GM12878 (cell line): ENCODE data around the gene SLC17A7. TPM values are rescaled to one million over a fixed set of nuclear protein-coding genes. Genes with fewer than 3 reads are reported as not detected.
A peak's percentile ranks its signal among the peaks of the same experiment; 100 is the strongest.

Source experiments
- BHLHE40 ChIP-seq, 2 experiments: fragments of 450-650 bp in 1 of 2; IDR thresholded peaks; 2 replicates each; pipeline ENCODE4 v1.6.1; 2011 to 2017; ENCODE audit warnings: low read depth in 2 of 2, borderline replicate concordance in 1 of 2, improper control_type of control experiment in 1 of 2, low read length in 1 of 2, mild to moderate bottlenecking in 1 of 2
- CBX3 ChIP-seq: fragments of 200-600 bp; sonication (generic); IDR thresholded peaks from 2 replicates; pipeline ENCODE4 v1.6.1; 2016; ENCODE audit warnings: low read depth, borderline replicate concordance
- CHD4 ChIP-seq: fragments of 200-600 bp; sonication (generic); IDR thresholded peaks from 2 replicates; pipeline ENCODE4 v1.6.1; 2016; ENCODE audit warnings: mild to moderate bottlenecking
- DPF2 ChIP-seq: fragments of 450-650 bp; IDR thresholded peaks from 2 replicates; pipeline ENCODE4 v1.6.1; 2017; ENCODE audit warnings: mild to moderate bottlenecking
- EED ChIP-seq: sonication (generic); IDR thresholded peaks from 2 replicates; pipeline ENCODE4 v1.6.1; 2016; ENCODE audit warnings: antibody characterized with exemption, low read depth
- FOXK2 ChIP-seq: fragments of 450-650 bp; IDR thresholded peaks from 2 replicates; pipeline ENCODE4 v1.6.1; 2017; ENCODE audit warnings: mild to moderate bottlenecking, moderate library complexity
- FOXM1 ChIP-seq: IDR thresholded peaks from 2 replicates; pipeline ENCODE4 v1.6.1; 2012; ENCODE audit warnings: low read depth, mild to moderate bottlenecking, inconsistent platforms, low read length, moderate library complexity
- GABPA ChIP-seq: IDR thresholded peaks from 2 replicates; pipeline ENCODE4 v1.6.1; 2014; ENCODE audit warnings: antibody characterized with exemption, low read depth, mild to moderate bottlenecking, inconsistent platforms
- GATAD2B ChIP-seq: fragments of 450-650 bp; conservative IDR thresholded peaks from 2 replicates; pipeline ENCODE4 v1.6.1; 2017; ENCODE audit warnings: low read depth, mild to moderate bottlenecking, moderate library complexity
- HDAC2 ChIP-seq: fragments of 200-600 bp; sonication (generic); IDR thresholded peaks from 2 replicates; pipeline ENCODE4 v1.6.1; 2017
- MEF2A ChIP-seq: IDR thresholded peaks from 2 replicates; pipeline ENCODE4 v1.6.1; 2011; ENCODE audit warnings: low read depth, mild to moderate bottlenecking, low read length, moderate library complexity; ENCODE audit not compliant: insufficient read depth
- NFYB ChIP-seq: IDR thresholded peaks from 2 replicates; pipeline ENCODE4 v1.6.1; 2011; ENCODE audit warnings: low read depth, mild to moderate bottlenecking, low read length, improper control_type of control experiment, moderate library complexity; ENCODE audit not compliant: insufficient read depth
- SMARCA5 ChIP-seq: fragments of 450-650 bp; IDR thresholded peaks from 2 replicates; pipeline ENCODE4 v1.6.1; 2017; ENCODE audit warnings: mild to moderate bottlenecking
- TBL1XR1 ChIP-seq: IDR thresholded peaks from 2 replicates; pipeline ENCODE4 v1.6.1; 2012; ENCODE audit warnings: low read depth, low read length, improper control_type of control experiment
- ZNF217 ChIP-seq: fragments of 450-650 bp; IDR thresholded peaks from 2 replicates; pipeline ENCODE4 v1.6.1; 2017; ENCODE audit warnings: antibody characterized with exemption, mild to moderate bottlenecking
- ZNF384 ChIP-seq: IDR thresholded peaks from 2 replicates; pipeline ENCODE4 v1.6.1; 2012; ENCODE audit warnings: low read depth, mild to moderate bottlenecking, low read length, improper control_type of control experiment, borderline replicate concordance
- polyA plus RNA-seq, 11 experiments: library from polyadenylated mRNA; depleted of rRNA in 4 of 11; unstranded in 6 of 11; stranded (reverse) in 5 of 11; fragments of >200 nt; fragmentation: Nextera tagmentation in 4 of 11; fragmentation: Illumina TruSeq in 1 of 11; extraction: Ambion mirVana in 4 of 11; extraction: Trizol in 1 of 11; gene quantifications; 1 replicate in 1 of 11; 2 replicates in 10 of 11; pipeline versions ENCODE4 v1.2.1 to v1.2.3, GENCODE V29; 2011 to 2016; ENCODE audit warnings: inconsistent platforms in 2 of 11, missing spikeins in 2 of 11, low read depth in 1 of 11
- total RNA-seq, 4 experiments: library from RNA; depleted of rRNA in 3 of 4; stranded (reverse); fragments of >200 nt in 3 of 4; fragmentation: Illumina TruSeq in 1 of 4; extraction: Trizol in 1 of 4; gene quantifications; 2 replicates each; pipeline versions ENCODE4 v1.2.1 to v1.2.3, GENCODE V29; 2013 to 2021
- TF ChIP-seq, protein P1 (sequence below): fragments of 450-650 bp; formaldehyde crosslinking; IDR thresholded peaks from 2 replicates; pipeline ENCODE4 v1.4.0; 2020; ENCODE audit warnings: mild to moderate bottlenecking, moderate library complexity
- TF ChIP-seq, protein P2 (sequence below): fragments of 450-650 bp; IDR thresholded peaks from 2 replicates; pipeline ENCODE4 v1.6.1; 2016; ENCODE audit warnings: mild to moderate bottlenecking
- TF ChIP-seq, protein P3 (sequence below): fragments of 450-650 bp; IDR thresholded peaks from 2 replicates; pipeline ENCODE4 v1.6.1; 2016; ENCODE audit warnings: mild to moderate bottlenecking
- TF ChIP-seq, protein P4 (sequence below): fragments of 450-650 bp; IDR thresholded peaks from 2 replicates; pipeline ENCODE4 v1.6.1; 2017; ENCODE audit warnings: mild to moderate bottlenecking, moderate library complexity

Gene SLC17A7
- total and polyA plus RNA-seq, 10 of the 15 experiments (the other 5 are each of a cell fraction or from before 2014, with no cell fraction given): 0.03 to 0.24 (median 0.06) TPM; not detected in 6

- TF ChIP-seq, protein P1, sequence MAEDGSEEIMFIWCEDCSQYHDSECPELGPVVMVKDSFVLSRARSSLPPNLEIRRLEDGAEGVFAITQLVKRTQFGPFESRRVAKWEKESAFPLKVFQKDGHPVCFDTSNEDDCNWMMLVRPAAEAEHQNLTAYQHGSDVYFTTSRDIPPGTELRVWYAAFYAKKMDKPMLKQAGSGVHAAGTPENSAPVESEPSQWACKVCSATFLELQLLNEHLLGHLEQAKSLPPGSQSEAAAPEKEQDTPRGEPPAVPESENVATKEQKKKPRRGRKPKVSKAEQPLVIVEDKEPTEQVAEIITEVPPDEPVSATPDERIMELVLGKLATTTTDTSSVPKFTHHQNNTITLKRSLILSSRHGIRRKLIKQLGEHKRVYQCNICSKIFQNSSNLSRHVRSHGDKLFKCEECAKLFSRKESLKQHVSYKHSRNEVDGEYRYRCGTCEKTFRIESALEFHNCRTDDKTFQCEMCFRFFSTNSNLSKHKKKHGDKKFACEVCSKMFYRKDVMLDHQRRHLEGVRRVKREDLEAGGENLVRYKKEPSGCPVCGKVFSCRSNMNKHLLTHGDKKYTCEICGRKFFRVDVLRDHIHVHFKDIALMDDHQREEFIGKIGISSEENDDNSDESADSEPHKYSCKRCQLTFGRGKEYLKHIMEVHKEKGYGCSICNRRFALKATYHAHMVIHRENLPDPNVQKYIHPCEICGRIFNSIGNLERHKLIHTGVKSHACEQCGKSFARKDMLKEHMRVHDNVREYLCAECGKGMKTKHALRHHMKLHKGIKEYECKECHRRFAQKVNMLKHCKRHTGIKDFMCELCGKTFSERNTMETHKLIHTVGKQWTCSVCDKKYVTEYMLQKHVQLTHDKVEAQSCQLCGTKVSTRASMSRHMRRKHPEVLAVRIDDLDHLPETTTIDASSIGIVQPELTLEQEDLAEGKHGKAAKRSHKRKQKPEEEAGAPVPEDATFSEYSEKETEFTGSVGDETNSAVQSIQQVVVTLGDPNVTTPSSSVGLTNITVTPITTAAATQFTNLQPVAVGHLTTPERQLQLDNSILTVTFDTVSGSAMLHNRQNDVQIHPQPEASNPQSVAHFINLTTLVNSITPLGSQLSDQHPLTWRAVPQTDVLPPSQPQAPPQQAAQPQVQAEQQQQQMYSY (CRISPR knock-in tag): no peak
- TF ChIP-seq GATAD2B: 0 out of 2 replicates have a peak, but pooled peaks have one; percentile 28
- peak; percentile 82 for TF ChIP-seq MEF2A
- peak; percentile 65; the same call in 1 of the 2 replicates for TF ChIP-seq SMARCA5
- TF ChIP-seq FOXK2: no peak
- peak; percentile 20; the same call in 1 of the 2 replicates for TF ChIP-seq TBL1XR1
- no peak for TF ChIP-seq CBX3
- TF ChIP-seq HDAC2: no peak
- TF ChIP-seq, protein P2, sequence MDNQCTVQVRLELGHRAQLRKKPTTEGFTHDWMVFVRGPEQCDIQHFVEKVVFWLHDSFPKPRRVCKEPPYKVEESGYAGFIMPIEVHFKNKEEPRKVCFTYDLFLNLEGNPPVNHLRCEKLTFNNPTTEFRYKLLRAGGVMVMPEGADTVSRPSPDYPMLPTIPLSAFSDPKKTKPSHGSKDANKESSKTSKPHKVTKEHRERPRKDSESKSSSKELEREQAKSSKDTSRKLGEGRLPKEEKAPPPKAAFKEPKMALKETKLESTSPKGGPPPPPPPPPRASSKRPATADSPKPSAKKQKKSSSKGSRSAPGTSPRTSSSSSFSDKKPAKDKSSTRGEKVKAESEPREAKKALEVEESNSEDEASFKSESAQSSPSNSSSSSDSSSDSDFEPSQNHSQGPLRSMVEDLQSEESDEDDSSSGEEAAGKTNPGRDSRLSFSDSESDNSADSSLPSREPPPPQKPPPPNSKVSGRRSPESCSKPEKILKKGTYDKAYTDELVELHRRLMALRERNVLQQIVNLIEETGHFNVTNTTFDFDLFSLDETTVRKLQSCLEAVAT: peak; percentile 70
- TF ChIP-seq, protein P3, sequence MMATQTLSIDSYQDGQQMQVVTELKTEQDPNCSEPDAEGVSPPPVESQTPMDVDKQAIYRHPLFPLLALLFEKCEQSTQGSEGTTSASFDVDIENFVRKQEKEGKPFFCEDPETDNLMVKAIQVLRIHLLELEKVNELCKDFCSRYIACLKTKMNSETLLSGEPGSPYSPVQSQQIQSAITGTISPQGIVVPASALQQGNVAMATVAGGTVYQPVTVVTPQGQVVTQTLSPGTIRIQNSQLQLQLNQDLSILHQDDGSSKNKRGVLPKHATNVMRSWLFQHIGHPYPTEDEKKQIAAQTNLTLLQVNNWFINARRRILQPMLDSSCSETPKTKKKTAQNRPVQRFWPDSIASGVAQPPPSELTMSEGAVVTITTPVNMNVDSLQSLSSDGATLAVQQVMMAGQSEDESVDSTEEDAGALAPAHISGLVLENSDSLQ: peak; percentile 88
- TF ChIP-seq, protein P4, sequence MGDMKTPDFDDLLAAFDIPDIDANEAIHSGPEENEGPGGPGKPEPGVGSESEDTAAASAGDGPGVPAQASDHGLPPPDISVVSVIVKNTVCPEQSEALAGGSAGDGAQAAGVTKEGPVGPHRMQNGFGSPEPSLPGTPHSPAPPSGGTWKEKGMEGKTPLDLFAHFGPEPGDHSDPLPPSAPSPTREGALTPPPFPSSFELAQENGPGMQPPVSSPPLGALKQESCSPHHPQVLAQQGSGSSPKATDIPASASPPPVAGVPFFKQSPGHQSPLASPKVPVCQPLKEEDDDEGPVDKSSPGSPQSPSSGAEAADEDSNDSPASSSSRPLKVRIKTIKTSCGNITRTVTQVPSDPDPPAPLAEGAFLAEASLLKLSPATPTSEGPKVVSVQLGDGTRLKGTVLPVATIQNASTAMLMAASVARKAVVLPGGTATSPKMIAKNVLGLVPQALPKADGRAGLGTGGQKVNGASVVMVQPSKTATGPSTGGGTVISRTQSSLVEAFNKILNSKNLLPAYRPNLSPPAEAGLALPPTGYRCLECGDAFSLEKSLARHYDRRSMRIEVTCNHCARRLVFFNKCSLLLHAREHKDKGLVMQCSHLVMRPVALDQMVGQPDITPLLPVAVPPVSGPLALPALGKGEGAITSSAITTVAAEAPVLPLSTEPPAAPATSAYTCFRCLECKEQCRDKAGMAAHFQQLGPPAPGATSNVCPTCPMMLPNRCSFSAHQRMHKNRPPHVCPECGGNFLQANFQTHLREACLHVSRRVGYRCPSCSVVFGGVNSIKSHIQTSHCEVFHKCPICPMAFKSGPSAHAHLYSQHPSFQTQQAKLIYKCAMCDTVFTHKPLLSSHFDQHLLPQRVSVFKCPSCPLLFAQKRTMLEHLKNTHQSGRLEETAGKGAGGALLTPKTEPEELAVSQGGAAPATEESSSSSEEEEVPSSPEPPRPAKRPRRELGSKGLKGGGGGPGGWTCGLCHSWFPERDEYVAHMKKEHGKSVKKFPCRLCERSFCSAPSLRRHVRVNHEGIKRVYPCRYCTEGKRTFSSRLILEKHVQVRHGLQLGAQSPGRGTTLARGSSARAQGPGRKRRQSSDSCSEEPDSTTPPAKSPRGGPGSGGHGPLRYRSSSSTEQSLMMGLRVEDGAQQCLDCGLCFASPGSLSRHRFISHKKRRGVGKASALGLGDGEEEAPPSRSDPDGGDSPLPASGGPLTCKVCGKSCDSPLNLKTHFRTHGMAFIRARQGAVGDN: no peak
- peak; percentile 39; the same call in 1 of the 2 replicates for TF ChIP-seq ZNF217
- TF ChIP-seq ZNF384: peak; percentile 15; the same call in 1 of the 2 replicates
- TF ChIP-seq DPF2: no peak
- no peak for TF ChIP-seq GABPA
- TF ChIP-seq EED: peak; percentile 78
- peak; percentile 32 to 75; a peak in 3 of 4 replicates for TF ChIP-seq BHLHE40 (IDR thresholded peaks at IDR 0.05; ENCODE audit: borderline replicate concordance in 1 of 2, low read depth in 2 of 2, low read length in 1 of 2)
- TF ChIP-seq CHD4: no peak
- 0 out of 2 replicates have a peak, but pooled peaks have one; percentile 29 for TF ChIP-seq NFYB
- peak; percentile 37; the same call in 1 of the 2 replicates for TF ChIP-seq FOXM1
These were observed 27.6 kb upstream of the SLC17A7 start (continued) for GRCh38 chr19:49468746-49469447.
